WTC11 (cell line): ENCODE measurements around the gene TAF5L. TPM values are rescaled to one million over a fixed set of nuclear protein-coding genes. Genes with fewer than 3 reads are reported as not detected.

Experiments
- ATAC-seq: fragments of 200-7000 bp; cut with Tn5 transposase; 2 replicates; pipeline ENCODE4 v1.10.0; 2021; ENCODE audit warnings: mild to moderate bottlenecking, moderate library complexity
- CTCF ChIA-PET: fragments of 300-600 bp; sonication (Branson Sonifier 250); formaldehyde crosslinking; loops from one replicate; lab custom pipeline; 2021; ENCODE audit warnings: antibody characterized with exemption; lab: Charles Lee
- POLR2A ChIA-PET: fragments of 350-600 bp; sonication (Branson Sonifier 250); formaldehyde crosslinking; loops from one replicate; lab custom pipeline; 2021; ENCODE audit warnings: antibody characterized with exemption; lab: Charles Lee
- DNase-seq: peaks from one replicate; pipeline ENCODE4 v3.0.0; 2021; ENCODE audit warnings: low spot score
- H3K27ac Mint-ChIP-seq: 2 replicates; pipeline ENCODE4 v1.8.0; 2021; ENCODE audit warnings: mixed read lengths
- H3K27me3 Mint-ChIP-seq: 2 replicates; pipeline ENCODE4 v1.8.0; 2021; ENCODE audit warnings: low read depth, mild to moderate bottlenecking, moderate library complexity, mixed read lengths
- H3K36me3 Mint-ChIP-seq: 2 replicates; pipeline ENCODE4 v1.8.0; 2021; ENCODE audit warnings: mixed read lengths
- H3K4me1 Mint-ChIP-seq: 2 replicates; pipeline ENCODE4 v1.8.0; 2022; ENCODE audit warnings: mixed read lengths
- H3K4me3 Mint-ChIP-seq: 2 replicates; pipeline ENCODE4 v1.8.0; 2021; ENCODE audit warnings: mild to moderate bottlenecking, moderate library complexity, mixed read lengths
- H3K9me3 Mint-ChIP-seq: 2 replicates; pipeline ENCODE4 v1.8.0; 2021; ENCODE audit warnings: mixed read lengths
- CREB1 ChIP-seq: sonication (generic); formaldehyde crosslinking; IDR thresholded peaks from 2 replicates; pipeline ENCODE4 v1.8.0; 2023; ENCODE audit warnings: mild to moderate bottlenecking, missing genetic modification reagents
- ESRRA ChIP-seq: sonication (generic); formaldehyde crosslinking; IDR thresholded peaks from 2 replicates; pipeline ENCODE4 v1.8.1; 2022; ENCODE audit warnings: mild to moderate bottlenecking, missing genetic modification reagents, borderline replicate concordance
- FOXJ3 ChIP-seq: sonication (generic); formaldehyde crosslinking; IDR thresholded peaks from 2 replicates; pipeline ENCODE4 v1.9.0; 2021; ENCODE audit warnings: missing genetic modification reagents, mild to moderate bottlenecking, borderline replicate concordance
- FOXP1 ChIP-seq: sonication (generic); formaldehyde crosslinking; IDR thresholded peaks from 2 replicates; pipeline ENCODE4 v1.8.0; 2022; ENCODE audit warnings: missing genetic modification reagents, mild to moderate bottlenecking, moderate library complexity, borderline replicate concordance
- JUN ChIP-seq: sonication (generic); formaldehyde crosslinking; IDR thresholded peaks from 2 replicates; pipeline ENCODE4 v1.8.0; 2023; ENCODE audit warnings: mild to moderate bottlenecking, missing genetic modification reagents
- OVOL2 ChIP-seq: fragments of 250-450 bp; sonication (Bioruptor Pico); IDR thresholded peaks from 2 replicates; pipeline ENCODE4 v1.9.0; 2021; ENCODE audit warnings: mild to moderate bottlenecking, borderline replicate concordance
- RELA ChIP-seq: sonication (generic); formaldehyde crosslinking; IDR thresholded peaks from 2 replicates; pipeline ENCODE4 v1.8.1; 2022; ENCODE audit warnings: missing genetic modification reagents, mild to moderate bottlenecking, borderline replicate concordance
- TCF7 ChIP-seq: sonication (generic); formaldehyde crosslinking; IDR thresholded peaks from 2 replicates; pipeline ENCODE4 v1.8.0; 2022; ENCODE audit warnings: mild to moderate bottlenecking, low read depth, missing genetic modification reagents, moderate library complexity
- TEAD4 ChIP-seq: sonication (generic); formaldehyde crosslinking; IDR thresholded peaks from 2 replicates; pipeline ENCODE4 v1.8.0; 2022; ENCODE audit warnings: mild to moderate bottlenecking, missing genetic modification reagents
- ZNF138 ChIP-seq: sonication (generic); formaldehyde crosslinking; conservative IDR thresholded peaks from 2 replicates; pipeline ENCODE4 v1.8.1; 2022; ENCODE audit warnings: mild to moderate bottlenecking, moderate library complexity, missing genetic modification reagents
- ZNF232 ChIP-seq: sonication (generic); formaldehyde crosslinking; IDR thresholded peaks from 2 replicates; pipeline ENCODE4 v1.8.0; 2022; ENCODE audit warnings: mild to moderate bottlenecking, missing genetic modification reagents
- ZNF317 ChIP-seq: sonication (generic); formaldehyde crosslinking; IDR thresholded peaks from 2 replicates; pipeline ENCODE4 v1.8.1; 2023; ENCODE audit warnings: low read depth, mild to moderate bottlenecking, moderate library complexity, missing genetic modification reagents, borderline replicate concordance
- ZNF423 ChIP-seq: fragments of 250-450 bp; sonication (Bioruptor Pico); IDR thresholded peaks from 2 replicates; pipeline ENCODE4 v2.1.2; 2022; ENCODE audit warnings: mild to moderate bottlenecking, moderate library complexity
- total RNA-seq: library from RNA; stranded (reverse); gene quantifications from 3 replicates; pipeline ENCODE4 v1.2.3, GENCODE V29; 2021
- TF ChIP-seq, protein P1 (sequence below): sonication (generic); formaldehyde crosslinking; IDR thresholded peaks from 2 replicates; pipeline ENCODE4 v1.8.0; 2022; ENCODE audit warnings: mild to moderate bottlenecking, missing genetic modification reagents
- TF ChIP-seq, protein P2 (sequence below): sonication (generic); formaldehyde crosslinking; IDR thresholded peaks from 2 replicates; pipeline ENCODE4 v1.8.0; 2023; ENCODE audit warnings: missing genetic modification reagents
- TF ChIP-seq, protein P3 (sequence below): sonication (generic); formaldehyde crosslinking; IDR thresholded peaks from 2 replicates; pipeline ENCODE4 v1.8.0; 2022; ENCODE audit warnings: mild to moderate bottlenecking, missing genetic modification reagents
- TF ChIP-seq, protein P4 (sequence below): sonication (generic); formaldehyde crosslinking; IDR thresholded peaks from 2 replicates; pipeline ENCODE4 v1.8.1; 2022; ENCODE audit warnings: mild to moderate bottlenecking, moderate library complexity, missing genetic modification reagents
- TF ChIP-seq, protein P5 (sequence below): sonication (generic); formaldehyde crosslinking; IDR thresholded peaks from 2 replicates; pipeline ENCODE4 v1.8.1; 2023; ENCODE audit warnings: mild to moderate bottlenecking, missing genetic modification reagents
- TF ChIP-seq, protein P6 (sequence below): sonication (generic); formaldehyde crosslinking; IDR thresholded peaks from 2 replicates; pipeline ENCODE4 v1.8.1; 2022; ENCODE audit warnings: low read depth, missing genetic modification reagents, borderline replicate concordance
- TF ChIP-seq, protein P7 (sequence below): sonication (generic); formaldehyde crosslinking; conservative IDR thresholded peaks from 2 replicates; pipeline ENCODE4 v1.8.1; 2022; ENCODE audit warnings: mild to moderate bottlenecking, missing genetic modification reagents

TAF5L gene
- total RNA-seq, 1 experiment from 2014 or later, result 23.8 TPM

DNA sequence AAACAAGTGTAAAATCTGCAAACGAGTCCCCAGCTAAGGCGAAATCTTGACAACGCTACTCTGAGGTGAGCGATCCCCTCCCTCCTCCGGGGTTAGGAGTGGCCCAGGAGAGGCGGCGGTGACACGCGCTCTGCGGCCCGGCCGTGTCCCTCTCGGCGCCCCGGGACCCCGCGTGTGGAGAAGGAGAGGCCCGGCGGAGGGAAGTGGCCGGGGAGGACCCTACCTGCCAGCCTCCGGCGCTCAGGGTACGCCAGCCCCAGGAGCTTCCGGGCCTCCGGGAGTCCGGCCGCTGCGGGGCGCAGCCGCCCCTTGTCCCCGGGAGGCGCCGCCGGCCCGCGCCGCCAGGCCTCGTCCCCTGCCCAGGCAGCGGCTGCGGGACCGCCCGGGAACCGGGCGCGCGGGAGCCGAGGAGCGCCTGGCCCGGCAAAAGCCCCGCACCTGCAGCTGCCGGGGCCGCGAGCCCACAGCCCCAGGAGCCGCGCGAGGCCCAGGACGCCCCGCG is 68.0 kb downstream of the TAF5L start:
- CTCF ChIA-PET, result interaction anchor here (0.8 to 1.7 kb wide), 15 partner anchors 10 to 299 kb away, joined by 3 to 8 read pairs (median 5); no protein-coding TSS in a partner anchor
- no peaks in the 10 kb centered on the region for H3K36me3 Mint-ChIP-seq
- ATAC-seq (peak; percentile 5), DNase-seq (peak; percentile 41)
- POLR2A ChIA-PET, result interaction anchor here (1.2 kb wide), 2 partner anchors 50 to 77 kb away, joined by 3 to 4 read pairs; partner anchors contain the start of gene NUP133
- no peak for TF ChIP-seq ZNF232
- TF ChIP-seq, protein P1, sequence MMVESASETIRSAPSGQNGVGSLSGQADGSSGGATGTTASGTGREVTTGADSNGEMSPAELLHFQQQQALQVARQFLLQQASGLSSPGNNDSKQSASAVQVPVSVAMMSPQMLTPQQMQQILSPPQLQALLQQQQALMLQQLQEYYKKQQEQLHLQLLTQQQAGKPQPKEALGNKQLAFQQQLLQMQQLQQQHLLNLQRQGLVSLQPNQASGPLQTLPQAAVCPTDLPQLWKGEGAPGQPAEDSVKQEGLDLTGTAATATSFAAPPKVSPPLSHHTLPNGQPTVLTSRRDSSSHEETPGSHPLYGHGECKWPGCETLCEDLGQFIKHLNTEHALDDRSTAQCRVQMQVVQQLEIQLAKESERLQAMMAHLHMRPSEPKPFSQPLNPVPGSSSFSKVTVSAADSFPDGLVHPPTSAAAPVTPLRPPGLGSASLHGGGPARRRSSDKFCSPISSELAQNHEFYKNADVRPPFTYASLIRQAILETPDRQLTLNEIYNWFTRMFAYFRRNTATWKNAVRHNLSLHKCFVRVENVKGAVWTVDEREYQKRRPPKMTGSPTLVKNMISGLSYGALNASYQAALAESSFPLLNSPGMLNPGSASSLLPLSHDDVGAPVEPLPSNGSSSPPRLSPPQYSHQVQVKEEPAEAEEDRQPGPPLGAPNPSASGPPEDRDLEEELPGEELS (CRISPR knock-in tag), result peak; percentile 17; the same call in 1 of the 2 replicates
- TF ChIP-seq ZNF423 (CRISPR knock-in tag), result peak; percentile 64; the same call in 1 of the 2 replicates
- no peak for TF ChIP-seq ZNF138 (CRISPR knock-in tag)
- TF ChIP-seq CREB1 (CRISPR knock-in tag), result no peak
- TF ChIP-seq, protein P2, sequence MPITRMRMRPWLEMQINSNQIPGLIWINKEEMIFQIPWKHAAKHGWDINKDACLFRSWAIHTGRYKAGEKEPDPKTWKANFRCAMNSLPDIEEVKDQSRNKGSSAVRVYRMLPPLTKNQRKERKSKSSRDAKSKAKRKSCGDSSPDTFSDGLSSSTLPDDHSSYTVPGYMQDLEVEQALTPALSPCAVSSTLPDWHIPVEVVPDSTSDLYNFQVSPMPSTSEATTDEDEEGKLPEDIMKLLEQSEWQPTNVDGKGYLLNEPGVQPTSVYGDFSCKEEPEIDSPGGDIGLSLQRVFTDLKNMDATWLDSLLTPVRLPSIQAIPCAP, result no peak
- TF ChIP-seq, protein P3, sequence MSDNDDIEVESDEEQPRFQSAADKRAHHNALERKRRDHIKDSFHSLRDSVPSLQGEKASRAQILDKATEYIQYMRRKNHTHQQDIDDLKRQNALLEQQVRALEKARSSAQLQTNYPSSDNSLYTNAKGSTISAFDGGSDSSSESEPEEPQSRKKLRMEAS (CRISPR knock-in tag), result no peak
- TF ChIP-seq RELA, result no peak
- no peak for TF ChIP-seq ESRRA (CRISPR knock-in tag)
- TF ChIP-seq, protein P4, sequence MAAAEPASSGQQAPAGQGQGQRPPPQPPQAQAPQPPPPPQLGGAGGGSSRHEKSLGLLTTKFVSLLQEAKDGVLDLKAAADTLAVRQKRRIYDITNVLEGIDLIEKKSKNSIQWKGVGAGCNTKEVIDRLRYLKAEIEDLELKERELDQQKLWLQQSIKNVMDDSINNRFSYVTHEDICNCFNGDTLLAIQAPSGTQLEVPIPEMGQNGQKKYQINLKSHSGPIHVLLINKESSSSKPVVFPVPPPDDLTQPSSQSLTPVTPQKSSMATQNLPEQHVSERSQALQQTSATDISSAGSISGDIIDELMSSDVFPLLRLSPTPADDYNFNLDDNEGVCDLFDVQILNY (CRISPR knock-in tag), result no peak
- no peaks in the 10 kb centered on the region for H3K9me3 Mint-ChIP-seq
- no peak overlapping the region for H3K27ac Mint-ChIP-seq
- H3K4me1 Mint-ChIP-seq, result peaks cover 39% of the 10 kb centered on the region
- H3K27me3 Mint-ChIP-seq, result peaks cover 7% of the 10 kb centered on the region; the same call in 1 of the 2 replicates
- peak overlapping the region; percentile 81 for H3K4me3 Mint-ChIP-seq

DNA sequence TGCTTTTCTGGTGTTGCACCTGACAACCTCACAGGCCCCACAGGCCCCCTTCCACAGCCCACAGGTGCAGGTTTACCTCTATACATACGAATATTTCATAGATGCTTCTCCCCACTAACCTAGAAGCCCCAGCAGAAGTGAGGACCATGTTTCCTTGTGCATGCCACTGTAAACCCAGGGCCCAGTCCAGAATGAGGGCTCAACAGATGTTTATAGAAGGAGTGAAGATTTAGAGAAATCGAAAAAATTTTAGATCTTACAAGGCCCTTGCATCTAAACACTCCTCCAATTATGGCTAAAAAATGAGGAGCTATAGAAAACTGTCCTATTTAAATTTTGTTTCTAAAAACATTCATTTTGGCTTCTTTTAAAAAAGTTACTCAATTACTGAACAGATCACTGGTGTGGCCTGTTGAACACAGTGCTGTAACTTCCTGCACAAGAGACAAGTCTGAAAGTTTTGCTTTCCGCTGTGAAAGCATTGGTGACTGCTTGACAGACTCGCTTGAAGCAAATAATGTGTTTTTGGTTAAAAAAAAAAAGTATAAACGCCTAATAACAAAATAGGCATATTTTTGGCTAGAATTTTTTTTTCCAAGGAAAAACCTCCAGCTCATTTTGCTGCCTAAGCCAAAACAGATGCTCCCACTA is 68.6 kb downstream of the TAF5L start:
- Mint-ChIP-seq H3K36me3 (no peaks in the 10 kb centered on the region), H3K27ac (no peak overlapping the region), H3K27me3 (peaks cover 7% of the 10 kb centered on the region; the same call in 1 of the 2 replicates), H3K4me3 (peak overlapping the region; percentile 81), H3K4me1 (peaks cover 36% of the 10 kb centered on the region), H3K9me3 (no peaks in the 10 kb centered on the region)
- DNase-seq, result no peak
- ChIA-PET CTCF (no interaction called here), POLR2A (no interaction called here)
- TF ChIP-seq JUN (CRISPR knock-in tag) (no peak), TCF7 (CRISPR knock-in tag) (no peak)
- no peak for ATAC-seq

DNA sequence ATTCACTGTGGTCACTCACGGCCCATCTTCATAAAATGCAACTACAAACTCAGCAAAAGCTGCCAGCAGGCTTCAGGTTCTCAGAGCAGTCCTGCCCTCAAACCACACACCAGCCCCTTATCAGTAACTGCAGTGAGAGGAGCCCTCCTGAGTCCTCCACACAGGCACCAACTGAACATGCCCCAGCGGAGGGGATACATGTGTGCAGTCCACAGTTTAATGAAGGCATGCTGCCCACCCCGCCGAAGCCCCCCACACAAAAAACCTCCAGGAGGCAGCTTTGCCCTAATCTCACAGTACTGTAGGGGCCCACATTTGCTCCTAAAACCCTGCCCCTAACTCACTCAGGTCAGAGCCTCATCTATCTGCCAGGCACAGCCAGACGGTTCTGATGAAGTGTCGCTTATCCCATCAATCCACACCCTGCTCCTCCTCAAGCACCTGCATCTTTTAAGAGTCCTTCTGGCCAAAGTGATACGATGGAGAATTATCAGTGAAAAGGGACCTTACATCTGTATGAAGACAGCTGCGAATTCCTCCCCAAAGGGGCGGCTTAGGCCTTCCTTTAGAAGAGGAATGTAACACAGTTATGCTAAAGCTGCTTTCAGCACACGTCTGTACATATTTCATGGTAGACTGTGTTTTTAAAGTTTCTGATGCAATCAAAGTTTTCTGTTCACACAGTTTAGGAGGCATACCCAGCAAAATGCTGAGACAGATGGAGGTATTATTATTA is 70.9 kb downstream of the TAF5L start:
- H3K27me3 Mint-ChIP-seq, result peaks cover 3% of the 10 kb centered on the region; the same call in 1 of the 2 replicates
- POLR2A ChIA-PET, result no interaction called here
- peaks cover 29% of the 10 kb centered on the region for H3K4me1 Mint-ChIP-seq
- DNase-seq, result no peak
- H3K9me3 Mint-ChIP-seq, result no peaks in the 10 kb centered on the region
- H3K27ac Mint-ChIP-seq, result 0 out of 2 replicates have a peak overlapping the region, but pooled peaks have one; percentile 23
- H3K36me3 Mint-ChIP-seq, result no peaks in the 10 kb centered on the region
- no peak overlapping the region for H3K4me3 Mint-ChIP-seq
- ATAC-seq, result no peak
- CTCF ChIA-PET, result no interaction called here
- TF ChIP-seq FOXP1 (CRISPR knock-in tag) (no peak), TEAD4 (no peak), OVOL2 (no peak), FOXJ3 (CRISPR knock-in tag) (no peak), ZNF138 (CRISPR knock-in tag) (no peak), ESRRA (CRISPR knock-in tag) (no peak), ZNF317 (CRISPR knock-in tag) (no peak), ZNF232 (no peak)
- TF ChIP-seq, protein P5, sequence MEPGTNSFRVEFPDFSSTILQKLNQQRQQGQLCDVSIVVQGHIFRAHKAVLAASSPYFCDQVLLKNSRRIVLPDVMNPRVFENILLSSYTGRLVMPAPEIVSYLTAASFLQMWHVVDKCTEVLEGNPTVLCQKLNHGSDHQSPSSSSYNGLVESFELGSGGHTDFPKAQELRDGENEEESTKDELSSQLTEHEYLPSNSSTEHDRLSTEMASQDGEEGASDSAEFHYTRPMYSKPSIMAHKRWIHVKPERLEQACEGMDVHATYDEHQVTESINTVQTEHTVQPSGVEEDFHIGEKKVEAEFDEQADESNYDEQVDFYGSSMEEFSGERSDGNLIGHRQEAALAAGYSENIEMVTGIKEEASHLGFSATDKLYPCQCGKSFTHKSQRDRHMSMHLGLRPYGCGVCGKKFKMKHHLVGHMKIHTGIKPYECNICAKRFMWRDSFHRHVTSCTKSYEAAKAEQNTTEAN (CRISPR knock-in tag), result no peak
- TF ChIP-seq, protein P3 (CRISPR knock-in tag), result no peak
- TF ChIP-seq, protein P6, sequence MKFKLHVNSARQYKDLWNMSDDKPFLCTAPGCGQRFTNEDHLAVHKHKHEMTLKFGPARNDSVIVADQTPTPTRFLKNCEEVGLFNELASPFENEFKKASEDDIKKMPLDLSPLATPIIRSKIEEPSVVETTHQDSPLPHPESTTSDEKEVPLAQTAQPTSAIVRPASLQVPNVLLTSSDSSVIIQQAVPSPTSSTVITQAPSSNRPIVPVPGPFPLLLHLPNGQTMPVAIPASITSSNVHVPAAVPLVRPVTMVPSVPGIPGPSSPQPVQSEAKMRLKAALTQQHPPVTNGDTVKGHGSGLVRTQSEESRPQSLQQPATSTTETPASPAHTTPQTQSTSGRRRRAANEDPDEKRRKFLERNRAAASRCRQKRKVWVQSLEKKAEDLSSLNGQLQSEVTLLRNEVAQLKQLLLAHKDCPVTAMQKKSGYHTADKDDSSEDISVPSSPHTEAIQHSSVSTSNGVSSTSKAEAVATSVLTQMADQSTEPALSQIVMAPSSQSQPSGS (CRISPR knock-in tag), result no peak
- TF ChIP-seq, protein P7, sequence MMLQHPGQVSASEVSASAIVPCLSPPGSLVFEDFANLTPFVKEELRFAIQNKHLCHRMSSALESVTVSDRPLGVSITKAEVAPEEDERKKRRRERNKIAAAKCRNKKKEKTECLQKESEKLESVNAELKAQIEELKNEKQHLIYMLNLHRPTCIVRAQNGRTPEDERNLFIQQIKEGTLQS, result no peak
